ENCODE results near the gene ABCC8.

GRCh38 chr11:17494019-17494418 lies 17.4 kb upstream of the ABCC8 start:
- TF ChIP-seq EZH2 (IDR thresholded peaks at IDR 0.05) (no peak), POLR2AphosphoS5 (IDR thresholded peaks at IDR 0.05; ENCODE audit: borderline replicate concordance, low read depth, low read length) (no peak), FOXP2 (optimal IDR thresholded peaks at IDR 0.05; ENCODE audit: control extremely low read depth, extremely low read length, insufficient read depth) (no peak)

Measured in SK-N-MC (cell line).